Osteocyte (in vitro differentiated cells): ENCODE results near the gene VSIG10L2. TPM values are rescaled to one million over a fixed set of nuclear protein-coding genes. Genes with fewer than 3 reads are reported as not detected.
A peak's percentile ranks its signal among the peaks of the same experiment; 100 is the strongest.

ENCODE experiments used
- DNase-seq: peaks from one replicate; pipeline ENCODE4 v3.0.0; 2021; ENCODE audit warnings: mixed read lengths; ENCODE audit not compliant: unreplicated experiment; ENCODE audit errors: extremely low spot score
- H3K27ac Mint-ChIP-seq: one replicate; pipeline ENCODE4 v1.8.0; 2021; ENCODE audit warnings: mild to moderate bottlenecking, mixed read lengths; ENCODE audit not compliant: unreplicated experiment
- H3K27me3 Mint-ChIP-seq: one replicate; pipeline ENCODE4 v1.8.0; 2021; ENCODE audit warnings: mixed read lengths; ENCODE audit not compliant: unreplicated experiment
- H3K36me3 Mint-ChIP-seq: one replicate; pipeline ENCODE4 v1.8.0; 2021; ENCODE audit warnings: mixed read lengths; ENCODE audit not compliant: unreplicated experiment
- H3K4me1 Mint-ChIP-seq: one replicate; pipeline ENCODE4 v1.8.0; 2021; ENCODE audit warnings: mixed read lengths; ENCODE audit not compliant: unreplicated experiment
- H3K4me3 Mint-ChIP-seq: one replicate; pipeline ENCODE4 v1.8.0; 2021; ENCODE audit warnings: mild to moderate bottlenecking, moderate library complexity, mixed read lengths; ENCODE audit not compliant: unreplicated experiment
- H3K9me3 Mint-ChIP-seq: one replicate; pipeline ENCODE4 v1.8.0; 2021; ENCODE audit warnings: mixed read lengths; ENCODE audit not compliant: unreplicated experiment
- total RNA-seq: library from RNA; stranded (reverse); gene quantifications from 2 replicates; pipeline ENCODE4 v1.2.1, GENCODE V29; 2021
- TF ChIP-seq, protein P1 (sequence below): fragments of 200-600 bp; sonication (generic); IDR thresholded peaks from 2 replicates; pipeline ENCODE4 v1.5.0; 2021; ENCODE audit warnings: antibody characterized with exemption, mild to moderate bottlenecking, moderate library complexity

VSIG10L2 gene
- total RNA-seq, 1 donor from 2014 or later: not detected

GRCh38 chr11:125918140-125918840 lies 27.6 kb upstream of the VSIG10L2 start:
- TF ChIP-seq, protein P1, sequence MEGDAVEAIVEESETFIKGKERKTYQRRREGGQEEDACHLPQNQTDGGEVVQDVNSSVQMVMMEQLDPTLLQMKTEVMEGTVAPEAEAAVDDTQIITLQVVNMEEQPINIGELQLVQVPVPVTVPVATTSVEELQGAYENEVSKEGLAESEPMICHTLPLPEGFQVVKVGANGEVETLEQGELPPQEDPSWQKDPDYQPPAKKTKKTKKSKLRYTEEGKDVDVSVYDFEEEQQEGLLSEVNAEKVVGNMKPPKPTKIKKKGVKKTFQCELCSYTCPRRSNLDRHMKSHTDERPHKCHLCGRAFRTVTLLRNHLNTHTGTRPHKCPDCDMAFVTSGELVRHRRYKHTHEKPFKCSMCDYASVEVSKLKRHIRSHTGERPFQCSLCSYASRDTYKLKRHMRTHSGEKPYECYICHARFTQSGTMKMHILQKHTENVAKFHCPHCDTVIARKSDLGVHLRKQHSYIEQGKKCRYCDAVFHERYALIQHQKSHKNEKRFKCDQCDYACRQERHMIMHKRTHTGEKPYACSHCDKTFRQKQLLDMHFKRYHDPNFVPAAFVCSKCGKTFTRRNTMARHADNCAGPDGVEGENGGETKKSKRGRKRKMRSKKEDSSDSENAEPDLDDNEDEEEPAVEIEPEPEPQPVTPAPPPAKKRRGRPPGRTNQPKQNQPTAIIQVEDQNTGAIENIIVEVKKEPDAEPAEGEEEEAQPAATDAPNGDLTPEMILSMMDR: no peak
- no peak overlapping the region for H3K4me3 Mint-ChIP-seq
- H3K4me1 Mint-ChIP-seq: no peaks in the 10 kb centered on the region
- no peak overlapping the region for H3K27ac Mint-ChIP-seq
- H3K36me3 Mint-ChIP-seq: no peaks in the 10 kb centered on the region
- H3K27me3 Mint-ChIP-seq: peaks cover 53% of the 10 kb centered on the region
- no peak for DNase-seq
- H3K9me3 Mint-ChIP-seq: no peaks in the 10 kb centered on the region

- TF ChIP-seq, protein P1: no peak
- Mint-ChIP-seq H3K36me3 (no peaks in the 10 kb centered on the region), H3K9me3 (no peaks in the 10 kb centered on the region), H3K27ac (no peak overlapping the region), H3K27me3 (peaks cover 63% of the 10 kb centered on the region), H3K4me3 (no peak overlapping the region), H3K4me1 (no peaks in the 10 kb centered on the region)
- no peak for DNase-seq
Measured at GRCh38 chr11:125921042-125921441, 24.8 kb upstream of the VSIG10L2 start.

- Mint-ChIP-seq H3K4me1 (no peaks in the 10 kb centered on the region), H3K36me3 (no peaks in the 10 kb centered on the region), H3K27ac (no peak overlapping the region), H3K9me3 (no peaks in the 10 kb centered on the region), H3K27me3 (peaks cover 63% of the 10 kb centered on the region), H3K4me3 (no peak overlapping the region)
- TF ChIP-seq, protein P1: no peak
- DNase-seq: no peak
Measured at GRCh38 chr11:125922156-125922555, 23.7 kb upstream of the VSIG10L2 start.

DNA sequence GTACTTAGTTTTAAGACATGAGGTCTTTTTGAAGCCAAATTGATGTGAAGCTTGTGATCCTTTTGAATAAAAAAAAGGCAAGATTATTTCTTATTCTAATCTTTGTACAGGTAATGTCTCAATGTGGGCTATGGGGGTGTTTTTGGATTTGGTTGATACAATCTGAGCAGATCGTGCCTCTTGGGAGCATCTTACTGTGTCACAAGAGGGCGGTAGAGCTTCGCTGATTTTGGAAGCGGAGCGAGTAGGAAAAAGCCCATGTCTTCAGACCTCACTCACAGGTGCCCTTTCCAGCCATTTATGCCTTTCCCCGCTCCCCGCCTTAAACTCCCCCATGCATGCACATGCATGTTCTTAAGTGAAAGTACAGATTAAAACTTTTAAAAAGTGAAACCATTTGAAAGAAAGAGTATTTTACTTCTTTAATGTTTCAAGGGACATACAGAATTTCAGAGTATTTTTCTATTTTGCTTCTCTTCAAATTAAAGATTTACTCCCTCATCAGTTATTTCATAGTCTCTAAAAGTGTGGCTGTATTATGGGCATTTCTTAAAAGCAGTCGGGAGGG lies 22.7 kb upstream of the VSIG10L2 start:
- Mint-ChIP-seq H3K27me3 (peaks cover 66% of the 10 kb centered on the region), H3K27ac (no peak overlapping the region), H3K4me1 (no peaks in the 10 kb centered on the region), H3K36me3 (no peaks in the 10 kb centered on the region), H3K9me3 (no peaks in the 10 kb centered on the region), H3K4me3 (no peak overlapping the region)
- DNase-seq: no peak
- TF ChIP-seq, protein P1: peak; percentile 93

DNA sequence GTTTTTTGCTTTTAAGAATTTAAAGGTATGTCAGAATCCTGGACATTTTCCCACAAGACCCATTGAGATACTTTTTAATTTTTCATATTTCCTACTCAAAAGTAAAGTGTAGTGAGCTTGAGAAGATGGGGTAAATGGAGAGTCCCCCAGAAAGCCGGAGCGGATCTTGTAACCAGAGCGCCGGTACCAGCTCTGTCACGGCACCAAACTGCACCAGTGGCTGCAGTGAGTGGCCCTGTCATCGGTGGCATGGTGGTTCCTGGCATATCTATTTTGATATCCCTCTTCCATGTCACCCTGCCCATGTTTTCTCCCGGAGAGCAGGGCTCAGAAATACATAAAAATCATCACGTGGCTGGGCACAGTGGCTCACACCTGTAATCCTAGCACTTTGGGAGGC lies 22.2 kb upstream of the VSIG10L2 start:
- Mint-ChIP-seq H3K9me3 (no peaks in the 10 kb centered on the region), H3K36me3 (no peaks in the 10 kb centered on the region), H3K27me3 (peaks cover 66% of the 10 kb centered on the region), H3K4me3 (no peak overlapping the region), H3K27ac (no peak overlapping the region), H3K4me1 (no peaks in the 10 kb centered on the region)
- no peak for DNase-seq
- TF ChIP-seq, protein P1: no peak
